HG03175 (cell line): ENCODE measurements around the gene FZD8.

Experiments used
- ATAC-seq: cut with Tn5 transposase; IDR thresholded peaks from one replicate; pipeline ENCODE4 v1.9.1; 2021; ENCODE audit warnings: mild to moderate bottlenecking, moderate library complexity; ENCODE audit not compliant: unreplicated experiment

Gene FZD8

GRCh38 chr10:35607475-35608327 is 34.4 kb downstream of the FZD8 start:
- ATAC-seq = no peak

- ATAC-seq = no peak
These were observed 35.7 kb downstream of the FZD8 start for GRCh38 chr10:35606430-35606829.

- no peak for ATAC-seq
These were observed 36.9 kb downstream of the FZD8 start, which contains the start of gene GJD4 for GRCh38 chr10:35605191-35605590. GJD4 (plus strand) TSS chr10:35605341; CDS start chr10:35605568, 227 bp downstream.

GRCh38 chr10:35600193-35600592 is 41.9 kb downstream of the FZD8 start:
- no peak for ATAC-seq

GRCh38 chr10:35598379-35598778 is 43.7 kb downstream of the FZD8 start:
- no peak for ATAC-seq

GRCh38 chr10:35595106-35595505 is 47.0 kb downstream of the FZD8 start:
- ATAC-seq = no peak

- ATAC-seq = no peak
These were observed 47.7 kb downstream of the FZD8 start for GRCh38 chr10:35594115-35595079.

GRCh38 chr10:35592441-35592840 is 49.7 kb downstream of the FZD8 start:
- ATAC-seq = no peak

GRCh38 chr10:35588836-35589235 is 53.3 kb downstream of the FZD8 start:
- no peak for ATAC-seq
